Measurements from ENCODE around the gene SUMF1. TPM values are rescaled to one million over a fixed set of nuclear protein-coding genes. Genes with fewer than 3 reads are reported as not detected.

SUMF1 gene
- total RNA-seq, 2 donors from 2014 or later, result 18.4 to 18.6 TPM

DNA sequence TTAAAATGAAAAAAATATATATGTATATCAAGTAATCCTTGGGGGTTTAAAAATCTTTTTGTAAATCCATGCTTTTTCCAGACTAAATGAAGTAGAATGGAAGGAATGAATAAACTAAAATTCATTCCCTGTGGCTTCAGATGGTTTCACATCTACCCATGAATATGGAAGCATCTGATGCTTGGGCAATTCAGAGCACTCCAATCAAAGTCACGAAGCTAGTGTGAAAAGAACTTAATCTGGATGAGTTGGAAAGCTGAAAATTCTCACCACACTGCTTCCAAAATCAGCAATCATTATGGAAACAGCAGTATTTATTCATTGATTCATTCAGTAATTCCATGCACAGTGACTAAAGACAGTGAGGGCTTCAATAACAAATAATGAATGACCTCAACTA lies 55.2 kb downstream of the SUMF1 start:
- DNase-seq, result no peak
- no peak overlapping the region for H3K4me3 Mint-ChIP-seq
- H3K4me1 ChIP-seq (ENCODE audit: control insufficient read depth, insufficient read depth, low read length), result no peaks in the 10 kb centered on the region
- no peaks in the 10 kb centered on the region for H3K27me3 ChIP-seq (ENCODE audit: control insufficient read depth, insufficient read depth, low read length, poor library complexity, severe bottlenecking)
- no peak overlapping the region for H3K9ac ChIP-seq (ENCODE audit: extremely low read depth, low read length, poor library complexity, severe bottlenecking)
- H3K4me1 Mint-ChIP-seq, result peaks cover 2% of the 10 kb centered on the region
- no peak overlapping the region for H3K27ac Mint-ChIP-seq
- no peaks in the 10 kb centered on the region for H3K9me3 ChIP-seq (ENCODE audit: control insufficient read depth, low read length)
- H3K36me3 Mint-ChIP-seq (ENCODE audit: low read depth), result peaks cover 12% of the 10 kb centered on the region
- WGBS, 2 experiments (ENCODE audit: insufficient coverage in 1 of 2, insufficient read length in 1 of 2), result 83% methylated on average over 1 of the region's 1 CpG; no CpG with 5 or more reads in 1 of the 2 experiments
- no peaks in the 10 kb centered on the region for H3K27me3 Mint-ChIP-seq (ENCODE audit: insufficient read depth)
- peaks cover 9% of the 10 kb centered on the region for H3K36me3 ChIP-seq (ENCODE audit: control insufficient read depth, insufficient read depth, low read length)
- no peak overlapping the region for H3K4me3 ChIP-seq (ENCODE audit: low read length)
- TF ChIP-seq, protein P1, sequence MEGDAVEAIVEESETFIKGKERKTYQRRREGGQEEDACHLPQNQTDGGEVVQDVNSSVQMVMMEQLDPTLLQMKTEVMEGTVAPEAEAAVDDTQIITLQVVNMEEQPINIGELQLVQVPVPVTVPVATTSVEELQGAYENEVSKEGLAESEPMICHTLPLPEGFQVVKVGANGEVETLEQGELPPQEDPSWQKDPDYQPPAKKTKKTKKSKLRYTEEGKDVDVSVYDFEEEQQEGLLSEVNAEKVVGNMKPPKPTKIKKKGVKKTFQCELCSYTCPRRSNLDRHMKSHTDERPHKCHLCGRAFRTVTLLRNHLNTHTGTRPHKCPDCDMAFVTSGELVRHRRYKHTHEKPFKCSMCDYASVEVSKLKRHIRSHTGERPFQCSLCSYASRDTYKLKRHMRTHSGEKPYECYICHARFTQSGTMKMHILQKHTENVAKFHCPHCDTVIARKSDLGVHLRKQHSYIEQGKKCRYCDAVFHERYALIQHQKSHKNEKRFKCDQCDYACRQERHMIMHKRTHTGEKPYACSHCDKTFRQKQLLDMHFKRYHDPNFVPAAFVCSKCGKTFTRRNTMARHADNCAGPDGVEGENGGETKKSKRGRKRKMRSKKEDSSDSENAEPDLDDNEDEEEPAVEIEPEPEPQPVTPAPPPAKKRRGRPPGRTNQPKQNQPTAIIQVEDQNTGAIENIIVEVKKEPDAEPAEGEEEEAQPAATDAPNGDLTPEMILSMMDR (conservative IDR thresholded peaks at IDR 0.05), result no peak
- H3K9me3 Mint-ChIP-seq, result no peaks in the 10 kb centered on the region
- no peak overlapping the region for H3K27ac ChIP-seq (ENCODE audit: low read depth, low read length)

DNA sequence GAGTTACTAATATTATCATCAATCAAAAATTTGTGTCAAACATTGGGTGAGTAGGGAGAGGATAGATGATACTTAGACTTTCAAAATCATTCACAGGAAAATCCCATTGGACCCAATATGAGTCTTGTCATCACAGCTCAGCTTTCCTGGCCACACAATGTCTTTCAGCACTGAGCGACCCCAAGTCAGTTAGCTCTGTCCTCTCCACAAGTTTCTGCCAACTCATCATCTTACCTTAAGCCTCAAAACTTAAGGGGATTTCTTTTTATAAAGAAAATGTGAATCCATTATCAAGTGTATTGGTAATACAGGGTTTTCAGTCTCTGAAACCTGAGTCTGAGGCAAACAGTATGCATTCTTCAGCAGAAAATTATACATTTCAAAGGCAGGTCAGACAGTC lies 55.8 kb downstream of the SUMF1 start:
- Mint-ChIP-seq H3K27me3 (ENCODE audit: insufficient read depth) (no peaks in the 10 kb centered on the region), H3K9me3 (no peaks in the 10 kb centered on the region), H3K4me1 (peaks cover 2% of the 10 kb centered on the region), H3K36me3 (ENCODE audit: low read depth) (peaks cover 12% of the 10 kb centered on the region), H3K27ac (no peak overlapping the region), H3K4me3 (no peak overlapping the region)
- Histone ChIP-seq H3K4me1 (ENCODE audit: control insufficient read depth, insufficient read depth, low read length) (no peaks in the 10 kb centered on the region), H3K4me3 (ENCODE audit: low read length) (no peak overlapping the region), H3K9ac (ENCODE audit: extremely low read depth, low read length, poor library complexity, severe bottlenecking) (no peak overlapping the region), H3K27ac (ENCODE audit: low read depth, low read length) (no peak overlapping the region), H3K27me3 (ENCODE audit: control insufficient read depth, insufficient read depth, low read length, poor library complexity, severe bottlenecking) (no peaks in the 10 kb centered on the region), H3K36me3 (ENCODE audit: control insufficient read depth, insufficient read depth, low read length) (peaks cover 5% of the 10 kb centered on the region), H3K9me3 (ENCODE audit: control insufficient read depth, low read length) (no peaks in the 10 kb centered on the region)
- DNase-seq, result no peak
- WGBS, 2 experiments (ENCODE audit: insufficient coverage in 1 of 2, insufficient read length in 1 of 2), result 83% methylated on average over 1 of the region's 1 CpG; no CpG with 5 or more reads in 1 of the 2 experiments
- TF ChIP-seq, protein P1 (conservative IDR thresholded peaks at IDR 0.05), result no peak

DNA sequence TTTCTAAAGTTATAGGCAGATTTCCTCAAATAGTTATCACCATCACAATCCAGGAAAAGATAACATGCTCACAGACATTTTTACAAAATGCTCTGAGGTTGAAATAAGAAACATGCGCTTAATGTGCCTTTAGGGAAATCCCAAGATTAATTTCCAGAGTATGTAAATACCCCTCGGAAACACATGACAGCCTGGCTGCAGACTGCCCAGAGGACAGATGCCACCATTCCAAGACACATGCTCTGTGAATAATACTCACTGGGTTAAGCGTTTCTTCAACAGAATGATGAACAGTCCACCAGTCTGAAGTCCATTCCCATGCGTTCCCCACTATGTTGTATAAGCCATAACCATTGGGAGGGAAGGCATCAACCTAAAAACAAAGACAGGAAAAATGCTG lies 56.5 kb downstream of the SUMF1 start:
- WGBS, 2 experiments (ENCODE audit: insufficient coverage in 1 of 2, insufficient read length in 1 of 2), result 93 to 100% methylated on average over 4 of the region's 4 CpGs

More for the DNA sequence above, 56.5 kb downstream of the SUMF1 start:
- H3K9ac ChIP-seq (ENCODE audit: extremely low read depth, low read length, poor library complexity, severe bottlenecking), result no peak overlapping the region
- TF ChIP-seq, protein P1 (conservative IDR thresholded peaks at IDR 0.05), result no peak
- no peak overlapping the region for H3K27ac Mint-ChIP-seq
- H3K36me3 ChIP-seq (ENCODE audit: control insufficient read depth, insufficient read depth, low read length), result peaks cover 5% of the 10 kb centered on the region
- peaks cover 8% of the 10 kb centered on the region for H3K36me3 Mint-ChIP-seq (ENCODE audit: low read depth)
- H3K4me1 Mint-ChIP-seq, result peaks cover 2% of the 10 kb centered on the region
- no peak for DNase-seq
- H3K9me3 ChIP-seq (ENCODE audit: control insufficient read depth, low read length), result no peaks in the 10 kb centered on the region
- no peaks in the 10 kb centered on the region for H3K4me1 ChIP-seq (ENCODE audit: control insufficient read depth, insufficient read depth, low read length)
- H3K27ac ChIP-seq (ENCODE audit: low read depth, low read length), result no peak overlapping the region
- no peak overlapping the region for H3K4me3 ChIP-seq (ENCODE audit: low read length)
- no peaks in the 10 kb centered on the region for H3K27me3 ChIP-seq (ENCODE audit: control insufficient read depth, insufficient read depth, low read length, poor library complexity, severe bottlenecking)
- H3K9me3 Mint-ChIP-seq, result no peaks in the 10 kb centered on the region
- no peak overlapping the region for H3K4me3 Mint-ChIP-seq
- no peaks in the 10 kb centered on the region for H3K27me3 Mint-ChIP-seq (ENCODE audit: insufficient read depth)

Data from endodermal cell (in vitro differentiated cells).